Naive thymus-derived CD4-positive, alpha-beta T cell (primary cell): ENCODE measurements around the gene TREML4. TPM values are rescaled to one million over a fixed set of nuclear protein-coding genes. Genes with fewer than 3 reads are reported as not detected.

Source experiments
- ATAC-seq: fragments of 150-1000 bp; cut with Tn5 transposase; 2 replicates; pipeline ENCODE4 v1.10.0; 2021; ENCODE audit warnings: mild to moderate bottlenecking, moderate library complexity
- CTCF ChIA-PET: fragments of 350-600 bp; sonication (Branson Sonifier 250); formaldehyde crosslinking; loops from one replicate; lab custom pipeline; 2021; ENCODE audit warnings: antibody characterized with exemption; lab: Charles Lee
- POLR2A ChIA-PET: fragments of 350-600 bp; sonication (Branson Sonifier 250); formaldehyde crosslinking; loops from one replicate; lab custom pipeline; 2021; ENCODE audit warnings: antibody characterized with exemption, inconsistent platforms; lab: Charles Lee
- DNase-seq, 9 donors: peaks; one replicate each; pipeline versions ENCODE4 v3.0.0 to v3.0.0-alpha.2; 2020 to 2022; ENCODE audit warnings: mixed read lengths in 1 of 9
- H3K27ac ChIP-seq: one replicate; pipeline ENCODE4 v1.7.0; 2013; ENCODE audit warnings: mild to moderate bottlenecking, low read depth, low read length, moderate library complexity
- H3K27me3 ChIP-seq, 2 donors: one replicate each; pipeline ENCODE4 v1.7.0; 2013; ENCODE audit warnings: low read length in 2 of 2, mild to moderate bottlenecking in 2 of 2, moderate library complexity in 2 of 2; ENCODE audit not compliant: control insufficient read depth in 2 of 2, insufficient read depth in 2 of 2
- H3K36me3 ChIP-seq, 3 experiments: 1 replicate in 2 of 3; 2 replicates in 1 of 3; pipeline ENCODE4 v1.7.0; 2013; ENCODE audit warnings: low read length in 3 of 3, mild to moderate bottlenecking in 3 of 3, moderate library complexity in 1 of 3; ENCODE audit not compliant: insufficient read depth in 3 of 3, control insufficient read depth in 2 of 3
- H3K4me1 ChIP-seq, 2 donors: one replicate each; pipeline ENCODE4 v1.7.0; 2013; ENCODE audit warnings: low read length in 2 of 2, mild to moderate bottlenecking in 2 of 2, moderate library complexity in 1 of 2; ENCODE audit not compliant: control insufficient read depth in 2 of 2, insufficient read depth in 2 of 2
- H3K4me3 ChIP-seq: 2 replicates; pipeline ENCODE4 v1.7.0; 2013; ENCODE audit warnings: mild to moderate bottlenecking, low read length
- H3K9me3 ChIP-seq, 3 experiments: 1 replicate in 2 of 3; 2 replicates in 1 of 3; pipeline ENCODE4 v1.7.0; 2013; ENCODE audit warnings: low read length in 3 of 3; ENCODE audit not compliant: control insufficient read depth in 2 of 3
- H3K27ac Mint-ChIP-seq, 9 donors: one replicate each; pipeline ENCODE4 v1.8.0; 2020 to 2022; ENCODE audit warnings: mixed read lengths in 9 of 9, mild to moderate bottlenecking in 8 of 9, moderate library complexity in 5 of 9, inconsistent platforms in 2 of 9
- H3K27me3 Mint-ChIP-seq, 5 donors: one replicate each; pipeline ENCODE4 v1.8.0; 2021 to 2022; ENCODE audit warnings: mixed read lengths in 5 of 5, mild to moderate bottlenecking in 1 of 5
- H3K36me3 Mint-ChIP-seq, 5 donors: one replicate each; pipeline ENCODE4 v1.8.0; 2020 to 2022; ENCODE audit warnings: mixed read lengths in 5 of 5, mild to moderate bottlenecking in 3 of 5, inconsistent platforms in 1 of 5
- H3K4me1 Mint-ChIP-seq, 7 donors: one replicate each; pipeline ENCODE4 v1.8.0; 2020 to 2022; ENCODE audit warnings: mixed read lengths in 7 of 7, mild to moderate bottlenecking in 3 of 7, inconsistent platforms in 1 of 7
- H3K4me3 Mint-ChIP-seq, 10 donors: one replicate each; pipeline ENCODE4 v1.8.0; 2020 to 2022; ENCODE audit warnings: mild to moderate bottlenecking in 10 of 10, mixed read lengths in 10 of 10, moderate library complexity in 6 of 10, inconsistent platforms in 2 of 10
- H3K9me3 Mint-ChIP-seq, 11 donors: one replicate each; pipeline ENCODE4 v1.8.0; 2020 to 2022; ENCODE audit warnings: mixed read lengths in 11 of 11, mild to moderate bottlenecking in 4 of 11, inconsistent platforms in 1 of 11, moderate library complexity in 1 of 11
- intact Hi-C, 2 donors: fragments of 100-400 bp; cut with micrococcal nuclease; formaldehyde crosslinking; loops; one replicate each; pipeline ENCODE4 v1.15.1; 2023
- polyA plus RNA-seq, 2 donors: library from polyadenylated mRNA; unstranded; fragments of 300-500 nt; fragmentation: Illumina TruSeq; gene quantifications; one replicate each; pipeline ENCODE4 v1.2.3, GENCODE V29; 2021
- total RNA-seq, 6 experiments: library from RNA in 5 of 6; stranded (reverse) in 5 of 6; gene quantifications; 1 replicate in 5 of 6; 2 replicates in 1 of 6; pipeline ENCODE4 v1.2.3 and lab custom pipeline; 2021 to 2026

TREML4 gene
- total and polyA plus RNA-seq, 7 experiments from 2014 or later, result 3.1 TPM; not detected in 6

GRCh38 chr6:41200296-41200900 lies 27.8 kb upstream of the TREML4 start:
- Histone ChIP-seq H3K27ac (peak overlapping the region; percentile 88), H3K27me3 (no peaks in the 10 kb centered on the region), H3K9me3 (no peaks in the 10 kb centered on the region), H3K4me1 (peaks cover 47 to 55% of the 10 kb centered on the region in 2 donors), H3K4me3 (peak overlapping the region; percentile 26), H3K36me3 (peaks cover 0 to 3% (median 0%) of the 10 kb centered on the region in 3 experiments)
- CTCF ChIA-PET, result interaction anchor here (1.2 to 3.0 kb wide), 4 partner anchors 10 to 483 kb away, joined by 3 to 9 read pairs (median 4); no protein-coding TSS in a partner anchor
- Mint-ChIP-seq H3K9me3 (peaks cover 0 to 2% (median 0%) of the 10 kb centered on the region in 11 donors), H3K4me3 (peak overlapping the region; percentile 76 to 84 (median 82)), H3K36me3 (peaks cover 0 to 27% (median 6%) of the 10 kb centered on the region in 5 donors), H3K27me3 (no peaks in the 10 kb centered on the region), H3K27ac (peak overlapping the region; percentile 95 to 100 (median 98)), H3K4me1 (peaks cover 52 to 93% (median 83%) of the 10 kb centered on the region in 7 donors)
- peak; percentile 34 to 87 (median 78) for DNase-seq
- intact Hi-C loops, result loop anchor here (1.0 to 5.0 kb wide), 7 partner anchors 18 to 347 kb away; partner anchors contain the start of genes FOXP4 (in 2 of the 2), NFYA (in 2 of the 2) and OARD1 (in 2 of the 2)
- POLR2A ChIA-PET, result interaction anchor here (0.6 to 1.8 kb wide), 3 partner anchors 24 to 128 kb away, joined by 3 to 8 read pairs (median 4); partner anchors contain the start of genes NFYA and OARD1
- ATAC-seq, result peak; percentile 79

- peak within 1 kb of the TSS; percentile 88 for H3K27ac ChIP-seq
- no peaks in the 10 kb centered on the region for H3K9me3 ChIP-seq
- ATAC-seq, result peak; percentile 35
- peak in 2 of 9 donors; percentile 19 to 33 for DNase-seq
- no peaks in the 10 kb centered on the region for H3K27me3 ChIP-seq
- intact Hi-C loops, result loop anchor here (1.0 to 5.0 kb wide), 7 partner anchors 19 to 346 kb away; partner anchors contain the start of genes FOXP4 (in 2 of the 2), NFYA (in 2 of the 2) and OARD1 (in 2 of the 2)
- Mint-ChIP-seq H3K4me3 (peak within 1 kb of the TSS; percentile 78 to 84 (median 82)), H3K27me3 (no peaks in the 10 kb centered on the region), H3K9me3 (peaks cover 0 to 2% (median 0%) of the 10 kb centered on the region in 11 donors), H3K27ac (peak within 1 kb of the TSS; percentile 95 to 100 (median 98)), H3K36me3 (peaks cover 0 to 24% (median 6%) of the 10 kb centered on the region in 5 donors), H3K4me1 (peaks cover 49 to 87% (median 78%) of the 10 kb centered on the region in 7 donors)
- peaks cover 47 to 55% of the 10 kb centered on the region in 2 donors for H3K4me1 ChIP-seq
- ChIA-PET CTCF (interaction anchor here (1.6 to 3.0 kb wide), 3 partner anchors 11 to 482 kb away, joined by 4 to 9 read pairs (median 5); no protein-coding TSS in a partner anchor), POLR2A (interaction anchor here (0.6 to 1.8 kb wide), 3 partner anchors 24 to 735 kb away, joined by 3 to 8 read pairs (median 3); partner anchors contain the start of genes NFYA and OARD1)
- peak within 1 kb of the TSS; percentile 26 for H3K4me3 ChIP-seq
- peaks cover 0 to 3% (median 0%) of the 10 kb centered on the region in 3 experiments for H3K36me3 ChIP-seq
Observed at GRCh38 chr6:41200901-41201763, 27.0 kb upstream of the TREML4 start, which contains the start of gene TREML2. TSS of gene TREML2 (minus strand) at chr6:41201149. CDS start at chr6:41201008, 141 bp downstream.

GRCh38 chr6:41201764-41202173 lies 26.4 kb upstream of the TREML4 start:
- peak overlapping the region; percentile 95 to 100 (median 98) for H3K27ac Mint-ChIP-seq
- peaks cover 47 to 55% of the 10 kb centered on the region in 2 donors for H3K4me1 ChIP-seq
- H3K4me3 Mint-ChIP-seq, result peak overlapping the region; percentile 78 to 84 (median 82)
- ATAC-seq (no peak), DNase-seq (no peak)
- CTCF ChIA-PET, result interaction anchor here (1.0 kb wide), 1 partner anchor 14 kb away, joined by 3 read pairs; no protein-coding TSS in a partner anchor
- intact Hi-C loops, result loop anchor here (5.0 kb wide), 3 partner anchors 96 to 346 kb away; partner anchors contain the start of gene FOXP4 (in 2 of the 2)
- H3K36me3 ChIP-seq, result peaks cover 0 to 3% (median 0%) of the 10 kb centered on the region in 3 experiments
- H3K9me3 ChIP-seq, result no peaks in the 10 kb centered on the region
- H3K4me3 ChIP-seq, result peak overlapping the region; percentile 26
- H3K36me3 Mint-ChIP-seq, result peaks cover 0 to 20% (median 5%) of the 10 kb centered on the region in 5 donors
- H3K27ac ChIP-seq, result peak overlapping the region; percentile 88
- H3K9me3 Mint-ChIP-seq, result peaks cover 0 to 2% (median 0%) of the 10 kb centered on the region in 11 donors
- peaks cover 46 to 80% (median 72%) of the 10 kb centered on the region in 7 donors for H3K4me1 Mint-ChIP-seq
- H3K27me3 Mint-ChIP-seq, result no peaks in the 10 kb centered on the region
- POLR2A ChIA-PET, result interaction anchor here (0.6 kb wide), 1 partner anchor 734 kb away, joined by 3 read pairs; no protein-coding TSS in a partner anchor
- H3K27me3 ChIP-seq, result no peaks in the 10 kb centered on the region

DNA sequence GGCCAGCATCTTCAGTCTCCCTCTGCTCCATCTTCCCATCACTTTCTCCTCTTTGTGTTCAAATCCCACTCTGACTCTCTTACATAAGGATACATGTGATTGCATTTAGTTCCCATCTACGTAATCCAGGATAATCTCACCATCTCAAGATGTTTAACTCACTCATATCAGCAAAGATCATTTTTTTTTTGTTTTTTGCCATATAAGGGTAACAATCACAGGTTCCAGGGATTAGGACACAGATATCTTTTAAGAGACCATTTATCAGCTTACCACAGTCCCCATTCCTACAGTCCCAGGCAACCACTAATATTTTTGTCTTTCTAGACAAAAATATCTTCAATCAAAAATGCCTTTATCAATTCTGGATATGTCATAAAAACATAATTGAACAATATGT lies 24.0 kb upstream of the TREML4 start:
- Histone ChIP-seq H3K27me3 (no peaks in the 10 kb centered on the region), H3K4me3 (no peak overlapping the region), H3K4me1 (peaks cover 47 to 50% of the 10 kb centered on the region in 2 donors), H3K9me3 (no peaks in the 10 kb centered on the region), H3K27ac (no peak overlapping the region), H3K36me3 (no peaks in the 10 kb centered on the region)
- peaks cover 0 to 4% (median 0%) of the 10 kb centered on the region in 11 donors for H3K9me3 Mint-ChIP-seq
- peaks cover 37 to 61% (median 57%) of the 10 kb centered on the region in 7 donors for H3K4me1 Mint-ChIP-seq
- intact Hi-C loops, result loop anchor here (5.0 kb wide), 3 partner anchors 93 to 343 kb away; partner anchors contain the start of gene FOXP4 (in 2 of the 2)
- no peaks in the 10 kb centered on the region for H3K27me3 Mint-ChIP-seq
- peak overlapping the region in 1 of 10 donors; percentile 1 for H3K4me3 Mint-ChIP-seq
- no peak for DNase-seq
- H3K36me3 Mint-ChIP-seq, result peaks cover 0 to 12% (median 0%) of the 10 kb centered on the region in 5 donors
- CTCF ChIA-PET, result interaction anchor here (1.1 kb wide), 1 partner anchor 22 kb away, joined by 3 read pairs; no protein-coding TSS in a partner anchor
- ATAC-seq, result no peak
- H3K27ac Mint-ChIP-seq, result peak overlapping the region in 8 of 9 donors; percentile 16 to 99 (median 86)
- POLR2A ChIA-PET, result no interaction called here

GRCh38 chr6:41208439-41209106 lies 19.6 kb upstream of the TREML4 start:
- POLR2A ChIA-PET, result no interaction called here
- Histone ChIP-seq H3K36me3 (no peaks in the 10 kb centered on the region), H3K9me3 (no peaks in the 10 kb centered on the region), H3K27ac (no peak overlapping the region), H3K4me3 (no peak overlapping the region), H3K27me3 (no peaks in the 10 kb centered on the region), H3K4me1 (peaks cover 4 to 6% of the 10 kb centered on the region in 2 donors)
- intact Hi-C loops, result no loop called here
- ATAC-seq, result no peak
- Mint-ChIP-seq H3K4me3 (no peak overlapping the region), H3K9me3 (peaks cover 0 to 4% (median 0%) of the 10 kb centered on the region in 11 donors), H3K27ac (no peak overlapping the region), H3K4me1 (peaks cover 3 to 30% (median 22%) of the 10 kb centered on the region in 7 donors), H3K27me3 (peaks cover 0 to 13% (median 0%) of the 10 kb centered on the region in 5 donors), H3K36me3 (peaks cover 0 to 13% (median 0%) of the 10 kb centered on the region in 5 donors)
- CTCF ChIA-PET, result interaction anchor here (0.9 kb wide), 1 partner anchor 27 kb away, joined by 5 read pairs; no protein-coding TSS in a partner anchor
- DNase-seq, result no peak
